HG02571 (cell line): ENCODE data around the gene IL22RA1.

ENCODE experiments used
- ATAC-seq: cut with Tn5 transposase; IDR thresholded peaks from one replicate; pipeline ENCODE4 v1.9.1; 2021; ENCODE audit warnings: mild to moderate bottlenecking, moderate library complexity; ENCODE audit not compliant: unreplicated experiment

IL22RA1 gene

GRCh38 chr1:24139222-24139489 lies 3.8 kb downstream of the IL22RA1 start:
- ATAC-seq, result no peak

- no peak for ATAC-seq
Measured at GRCh38 chr1:24138476-24139221, 4.3 kb downstream of the IL22RA1 start.

- no peak for ATAC-seq
Measured at GRCh38 chr1:24136956-24137539, 5.9 kb downstream of the IL22RA1 start.

- ATAC-seq, result no peak
Measured at GRCh38 chr1:24134376-24134775, 8.6 kb downstream of the IL22RA1 start.

- no peak for ATAC-seq
Measured at GRCh38 chr1:24133819-24134218, 9.1 kb downstream of the IL22RA1 start.

GRCh38 chr1:24130385-24130784 lies 12.6 kb downstream of the IL22RA1 start:
- no peak for ATAC-seq

GRCh38 chr1:24127801-24128363 lies 15.1 kb downstream of the IL22RA1 start:
- ATAC-seq, result no peak

GRCh38 chr1:24127134-24127800 lies 15.7 kb downstream of the IL22RA1 start:
- ATAC-seq, result no peak

- ATAC-seq, result no peak
Measured at GRCh38 chr1:24126672-24127023, 16.3 kb downstream of the IL22RA1 start.

- ATAC-seq, result no peak
Measured at GRCh38 chr1:24126018-24126671, 16.8 kb downstream of the IL22RA1 start.

GRCh38 chr1:24125456-24125855 lies 17.5 kb downstream of the IL22RA1 start:
- no peak for ATAC-seq

GRCh38 chr1:24124980-24125379 lies 18.0 kb downstream of the IL22RA1 start:
- no peak for ATAC-seq

- no peak for ATAC-seq
Measured at GRCh38 chr1:24123611-24124010, 19.3 kb downstream of the IL22RA1 start.

GRCh38 chr1:24122776-24123175 lies 20.2 kb downstream of the IL22RA1 start:
- ATAC-seq, result no peak

GRCh38 chr1:24121406-24121805 lies 21.5 kb downstream of the IL22RA1 start:
- no peak for ATAC-seq

GRCh38 chr1:24120965-24121364 lies 22.0 kb downstream of the IL22RA1 start:
- ATAC-seq, result no peak

- no peak for ATAC-seq
Measured at GRCh38 chr1:24119859-24120756, 22.8 kb downstream of the IL22RA1 start.

- ATAC-seq, result no peak
Measured at GRCh38 chr1:24119489-24119858, 23.5 kb downstream of the IL22RA1 start.

GRCh38 chr1:24118410-24119242 lies 24.3 kb downstream of the IL22RA1 start:
- ATAC-seq, result no peak
